HEK293T (cell line): ENCODE measurements around the gene KLHL33.

Source experiments
- ARNT ChIP-seq: fragments of 450-650 bp; IDR thresholded peaks from 2 replicates; pipeline ENCODE4 v1.6.1; 2017; ENCODE audit warnings: mild to moderate bottlenecking
- BHLHE40 ChIP-seq: fragments of 450-650 bp; IDR thresholded peaks from 2 replicates; pipeline ENCODE4 v1.6.1; 2016; ENCODE audit warnings: mild to moderate bottlenecking, moderate library complexity, borderline replicate concordance
- FOXK2 ChIP-seq: fragments of 450-650 bp; IDR thresholded peaks from 2 replicates; pipeline ENCODE4 v1.6.1; 2016; ENCODE audit warnings: mild to moderate bottlenecking
- FOXM1 ChIP-seq: fragments of 450-650 bp; IDR thresholded peaks from 2 replicates; pipeline ENCODE4 v1.6.1; 2017; ENCODE audit warnings: mild to moderate bottlenecking, borderline replicate concordance
- HDGF ChIP-seq: fragments of 450-650 bp; IDR thresholded peaks from 2 replicates; pipeline ENCODE4 v1.6.1; 2017; ENCODE audit warnings: antibody characterized with exemption, borderline replicate concordance
- L3MBTL2 ChIP-seq: fragments of 450-650 bp; conservative IDR thresholded peaks from 2 replicates; pipeline ENCODE4 v1.6.1; 2016; ENCODE audit warnings: mild to moderate bottlenecking
- LEF1 ChIP-seq: fragments of 450-650 bp; IDR thresholded peaks from 2 replicates; pipeline ENCODE4 v1.6.1; 2017; ENCODE audit warnings: mild to moderate bottlenecking, borderline replicate concordance

GRCh38 chr14:20391505-20391904 lies 44.5 kb downstream of the KLHL33 start:
- TF ChIP-seq ARNT, result no peak
- no peak for TF ChIP-seq HDGF
- no peak for TF ChIP-seq BHLHE40
- TF ChIP-seq L3MBTL2, result no peak
- TF ChIP-seq FOXM1, result no peak
- TF ChIP-seq FOXK2, result no peak
- TF ChIP-seq LEF1, result no peak
